A549 (cell line): Measurements from ENCODE around the gene GAS6. TPM values are rescaled to one million over a fixed set of nuclear protein-coding genes. Genes with fewer than 3 reads are reported as not detected.

Experiments used
- ATAC-seq, 2 experiments: fragments of 200-7000 bp in 1 of 2; fragments of >200 bp in 1 of 2; cut with Nextera tagmentation in 1 of 2; cut with Tn5 transposase in 1 of 2; 3 replicates each; pipeline versions ENCODE4 v1.8.0 to v1.9.1; 2018 to 2020; ENCODE audit warnings: mild to moderate bottlenecking in 1 of 2, moderate library complexity in 1 of 2
- CTCF ChIA-PET: fragments of 300-600 bp; sonication (Branson Sonifier 250); formaldehyde crosslinking; extraction: SDS; loops from one replicate; lab custom pipeline; 2021; ENCODE audit warnings: antibody characterized with exemption, inconsistent platforms; lab: Yijun Ruan, JAX
- POLR2A ChIA-PET: fragments of 350-600 bp; formaldehyde crosslinking; extraction: SDS; loops from one replicate; lab custom pipeline; 2021; ENCODE audit warnings: antibody characterized with exemption, inconsistent platforms; lab: Yijun Ruan, JAX
- DNase-seq, 2 experiments: peaks; one replicate each; pipeline versions ENCODE4 v3.0.0 to v3.0.0-alpha.2; 2011 to 2016; ENCODE audit warnings: low read depth in 1 of 2, low spot score in 1 of 2
- FAIRE-seq: peaks from 2 replicates; lab custom pipeline; 2011; peaks lifted over from hg19 to GRCh38; lab: Jason Lieb, UNC
- H3K27ac ChIP-seq, 2 experiments: fragments of >200 bp; sonication (Bioruptor Twin); formaldehyde crosslinking; 3 replicates each; pipeline ENCODE4 v1.5.1; 2016 to 2017
- H3K4me1 ChIP-seq: fragments of >200 bp; sonication (Bioruptor Twin); formaldehyde crosslinking; 3 replicates; pipeline ENCODE4 v1.6.1; 2016
- H3K4me2 ChIP-seq: fragments of >200 bp; sonication (Bioruptor Twin); formaldehyde crosslinking; 3 replicates; pipeline ENCODE4 v1.6.1; 2016
- H3K4me3 ChIP-seq: fragments of >200 bp; sonication (Bioruptor Twin); formaldehyde crosslinking; 3 replicates; pipeline ENCODE4 v1.5.1; 2016
- H3K9me3 ChIP-seq: fragments of >200 bp; sonication (Bioruptor Twin); formaldehyde crosslinking; 3 replicates; pipeline ENCODE4 v1.6.1; 2016
- BHLHE40 ChIP-seq: IDR thresholded peaks from 2 replicates; pipeline ENCODE4 v1.6.1; 2012; ENCODE audit warnings: low read depth, low read length, inconsistent platforms
- CBX2 ChIP-seq: fragments of 200-600 bp; sonication (generic); IDR thresholded peaks from 2 replicates; pipeline ENCODE4 v1.6.1; 2016; ENCODE audit warnings: low read depth, mild to moderate bottlenecking, borderline replicate concordance
- CBX8 ChIP-seq: fragments of 200-600 bp; sonication (generic); IDR thresholded peaks from 2 replicates; pipeline ENCODE4 v1.6.1; 2016
- CEBPB ChIP-seq, 2 experiments: fragments of >200 bp in 1 of 2; sonication (Bioruptor Twin) in 1 of 2; formaldehyde crosslinking in 1 of 2; IDR thresholded peaks; 2 replicates each; pipeline ENCODE4 v1.6.1; 2012 to 2016
- CTCF ChIP-seq: fragments of >200 bp; sonication (Bioruptor Twin); formaldehyde crosslinking; IDR thresholded peaks from 3 replicates; pipeline ENCODE4 v1.5.1; 2016
- EHF ChIP-seq: fragments of 250-450 bp; sonication (Bioruptor Pico); IDR thresholded peaks from 2 replicates; pipeline ENCODE4 v1.5.0; 2020; ENCODE audit warnings: mild to moderate bottlenecking
- EHMT2 ChIP-seq: fragments of 200-600 bp; sonication (generic); IDR thresholded peaks from 2 replicates; pipeline ENCODE4 v1.6.1; 2016; ENCODE audit warnings: antibody characterized with exemption, low read depth, mild to moderate bottlenecking, moderate library complexity
- FOSL2 ChIP-seq, 2 experiments: fragments of 450-650 bp in 1 of 2; fragments of >200 bp in 1 of 2; sonication (Bioruptor Twin) in 1 of 2; formaldehyde crosslinking; IDR thresholded peaks; 2 replicates each; pipeline versions ENCODE4 v1.5.0 to v1.6.1; 2016 to 2020; ENCODE audit warnings: mild to moderate bottlenecking in 1 of 2, moderate library complexity in 1 of 2
- HDAC2 ChIP-seq: fragments of 200-600 bp; sonication (generic); IDR thresholded peaks from 2 replicates; pipeline ENCODE4 v1.6.1; 2016
- HES2 ChIP-seq: fragments of >200 bp; sonication (Bioruptor Twin); formaldehyde crosslinking; IDR thresholded peaks from 2 replicates; pipeline ENCODE4 v1.6.1; 2016
- HEYL ChIP-seq: fragments of 250-450 bp; sonication (Bioruptor Pico); IDR thresholded peaks from 2 replicates; pipeline ENCODE4 v1.8.0; 2021; ENCODE audit warnings: mild to moderate bottlenecking, moderate library complexity
- HMGXB4 ChIP-seq: fragments of 250-450 bp; sonication (Bioruptor Pico); IDR thresholded peaks from 2 replicates; pipeline ENCODE4 v1.5.0; 2021; ENCODE audit warnings: mild to moderate bottlenecking, moderate library complexity, borderline replicate concordance
- HOXB13 ChIP-seq: fragments of 250-450 bp; sonication (Bioruptor Pico); IDR thresholded peaks from 2 replicates; pipeline ENCODE4 v1.5.0; 2020; ENCODE audit warnings: low read depth, mild to moderate bottlenecking, moderate library complexity
- JUNB ChIP-seq: fragments of >200 bp; sonication (Bioruptor Twin); formaldehyde crosslinking; IDR thresholded peaks from 2 replicates; pipeline ENCODE4 v1.6.1; 2016
- KDM5A ChIP-seq: fragments of 200-600 bp; sonication (generic); IDR thresholded peaks from 2 replicates; pipeline ENCODE4 v1.6.1; 2016; ENCODE audit warnings: antibody characterized with exemption, mild to moderate bottlenecking
- MAZ ChIP-seq: fragments of 150-350 bp; IDR thresholded peaks from 2 replicates; pipeline ENCODE4 v1.6.1; 2014; ENCODE audit warnings: antibody characterized with exemption, low read depth, low read length, borderline replicate concordance
- NR3C1 ChIP-seq: fragments of >200 bp; sonication (Bioruptor Twin); formaldehyde crosslinking; IDR thresholded peaks from 3 replicates; pipeline ENCODE4 v1.6.1; 2017
- POLR2A ChIP-seq: IDR thresholded peaks from 2 replicates; pipeline ENCODE4 v1.6.1; 2012; ENCODE audit warnings: mild to moderate bottlenecking, low read length
- RAD21 ChIP-seq, 2 experiments: fragments of >200 bp in 1 of 2; sonication (Bioruptor Twin) in 1 of 2; formaldehyde crosslinking in 1 of 2; IDR thresholded peaks in 1 of 2; conservative IDR thresholded peaks in 1 of 2; 2 replicates in 1 of 2; 3 replicates in 1 of 2; pipeline ENCODE4 v1.6.1; 2012 to 2018; ENCODE audit warnings: inconsistent platforms in 1 of 2
- RFX5 ChIP-seq: fragments of 450-650 bp; IDR thresholded peaks from 2 replicates; pipeline ENCODE4 v1.7.1; 2014; ENCODE audit warnings: antibody characterized with exemption, mild to moderate bottlenecking, moderate library complexity
- TFCP2L1 ChIP-seq: fragments of 250-450 bp; sonication (Bioruptor Pico); IDR thresholded peaks from 2 replicates; pipeline ENCODE4 v1.5.0; 2021; ENCODE audit warnings: mild to moderate bottlenecking
- USF2 ChIP-seq: fragments of 450-650 bp; IDR thresholded peaks from 2 replicates; pipeline ENCODE4 v1.6.1; 2014; ENCODE audit warnings: antibody characterized with exemption
- ZFP36 ChIP-seq: fragments of 450-650 bp; IDR thresholded peaks from 2 replicates; pipeline ENCODE4 v1.6.1; 2014; ENCODE audit warnings: borderline replicate concordance; ENCODE audit not compliant: partially characterized antibody
- ZSCAN20 ChIP-seq: fragments of 250-450 bp; sonication (Bioruptor Pico); IDR thresholded peaks from 2 replicates; pipeline ENCODE4 v1.8.0; 2022; ENCODE audit warnings: mild to moderate bottlenecking, moderate library complexity
- WGBS: methylation state at CpG from one replicate; pipeline ENCODE4 v1.1.6; 2017; ENCODE audit errors: missing lambda C conversion rate; 5-methylcytosine and 5-hydroxymethylcytosine counted together
- polyA plus RNA-seq, 4 experiments: library from polyadenylated mRNA; depleted of rRNA in 3 of 4; stranded (reverse); fragments of >200 nt; fragmentation: RNase III in 1 of 4; extraction: RNeasy Plus Mini Kit Qiagen cat#74134 plus additional on column Dnase treatment in 1 of 4; gene quantifications; 2 replicates in 3 of 4; 3 replicates in 1 of 4; pipeline ENCODE4 v1.2.3, GENCODE V29; 2011 to 2017
- TF ChIP-seq, protein P1 (sequence below): fragments of 150-350 bp; IDR thresholded peaks from 2 replicates; pipeline ENCODE4 v1.6.1; 2014; ENCODE audit warnings: low read depth, mild to moderate bottlenecking, low read length

GAS6 gene
- polyA plus RNA-seq, 2 of the 4 experiments (the other 2 are of a cell fraction) = 3.5 to 5.7 TPM

DNA sequence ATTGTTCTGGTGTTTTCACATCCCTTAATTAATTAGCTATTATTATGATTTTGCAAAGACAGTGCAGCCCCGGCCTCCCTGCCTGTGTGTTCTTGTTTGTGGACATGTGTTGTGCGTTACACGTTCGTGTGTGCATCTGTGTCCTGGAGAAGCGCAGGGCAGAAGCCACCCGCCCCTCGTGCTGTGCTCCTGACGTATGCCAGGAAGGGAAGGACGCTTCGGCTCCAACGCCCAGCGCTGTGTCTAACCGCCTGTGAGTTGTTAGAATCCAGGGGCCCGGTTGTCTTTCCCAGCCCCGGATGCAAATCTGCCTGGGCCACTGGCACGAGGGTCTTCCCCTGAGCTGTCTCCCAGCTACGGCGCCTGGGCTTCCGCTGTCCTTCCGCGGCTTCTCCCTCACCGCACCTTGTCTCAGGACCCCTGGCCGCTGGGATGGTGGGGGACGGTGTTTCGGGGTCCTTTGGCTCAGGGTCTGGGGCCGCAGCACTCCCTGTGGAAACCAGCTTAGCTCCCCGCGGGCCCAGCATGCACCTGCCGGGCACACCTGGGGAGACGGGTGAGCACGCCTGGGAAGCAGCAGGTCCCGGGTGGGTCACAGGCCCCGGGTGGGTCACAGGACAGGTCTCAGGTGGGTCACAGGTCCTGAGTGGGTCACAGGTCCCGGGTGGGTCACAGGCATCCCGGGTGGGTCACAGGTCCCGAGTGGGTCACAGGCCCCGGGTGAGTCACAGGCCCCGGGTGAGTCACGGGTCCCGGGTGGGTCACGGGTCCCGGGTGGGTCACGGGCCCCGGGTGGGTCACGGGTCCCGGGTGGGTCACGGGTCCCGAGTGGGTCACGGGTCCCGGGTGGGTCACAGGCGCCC lies 51.5 kb downstream of the GAS6 start:
- ChIA-PET POLR2A (no interaction called here), CTCF (no interaction called here)
- 85% methylated on average over 21 of the region's 51 CpGs for WGBS
- FAIRE-seq (no peak), ATAC-seq (no peak), DNase-seq (no peak)
- Histone ChIP-seq H3K4me3 (no peak overlapping the region), H3K9me3 (peaks cover 12% of the 10 kb centered on the region; the same call in 2 of the 3 replicates), H3K4me1 (peaks cover 4% of the 10 kb centered on the region), H3K27ac (no peak overlapping the region), H3K4me2 (no peak overlapping the region)
- TF ChIP-seq POLR2A (no peak), HES2 (no peak), HDAC2 (no peak), CBX8 (no peak), HOXB13 (no peak), KDM5A (no peak), FOSL2 (IDR thresholded peaks at IDR 0.05) (no peak), FOSL2 (CRISPR knock-in tag; IDR thresholded peaks at IDR 0.05) (no peak), ZFP36 (no peak), EHF (no peak), USF2 (no peak), CTCF (no peak), JUNB (no peak), EHMT2 (no peak), NR3C1 (no peak), CEBPB (IDR thresholded peaks at IDR 0.05) (no peak), MAZ (no peak), CBX2 (no peak)
- TF ChIP-seq, protein P1, sequence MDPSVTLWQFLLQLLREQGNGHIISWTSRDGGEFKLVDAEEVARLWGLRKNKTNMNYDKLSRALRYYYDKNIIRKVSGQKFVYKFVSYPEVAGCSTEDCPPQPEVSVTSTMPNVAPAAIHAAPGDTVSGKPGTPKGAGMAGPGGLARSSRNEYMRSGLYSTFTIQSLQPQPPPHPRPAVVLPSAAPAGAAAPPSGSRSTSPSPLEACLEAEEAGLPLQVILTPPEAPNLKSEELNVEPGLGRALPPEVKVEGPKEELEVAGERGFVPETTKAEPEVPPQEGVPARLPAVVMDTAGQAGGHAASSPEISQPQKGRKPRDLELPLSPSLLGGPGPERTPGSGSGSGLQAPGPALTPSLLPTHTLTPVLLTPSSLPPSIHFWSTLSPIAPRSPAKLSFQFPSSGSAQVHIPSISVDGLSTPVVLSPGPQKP = no peak

DNA sequence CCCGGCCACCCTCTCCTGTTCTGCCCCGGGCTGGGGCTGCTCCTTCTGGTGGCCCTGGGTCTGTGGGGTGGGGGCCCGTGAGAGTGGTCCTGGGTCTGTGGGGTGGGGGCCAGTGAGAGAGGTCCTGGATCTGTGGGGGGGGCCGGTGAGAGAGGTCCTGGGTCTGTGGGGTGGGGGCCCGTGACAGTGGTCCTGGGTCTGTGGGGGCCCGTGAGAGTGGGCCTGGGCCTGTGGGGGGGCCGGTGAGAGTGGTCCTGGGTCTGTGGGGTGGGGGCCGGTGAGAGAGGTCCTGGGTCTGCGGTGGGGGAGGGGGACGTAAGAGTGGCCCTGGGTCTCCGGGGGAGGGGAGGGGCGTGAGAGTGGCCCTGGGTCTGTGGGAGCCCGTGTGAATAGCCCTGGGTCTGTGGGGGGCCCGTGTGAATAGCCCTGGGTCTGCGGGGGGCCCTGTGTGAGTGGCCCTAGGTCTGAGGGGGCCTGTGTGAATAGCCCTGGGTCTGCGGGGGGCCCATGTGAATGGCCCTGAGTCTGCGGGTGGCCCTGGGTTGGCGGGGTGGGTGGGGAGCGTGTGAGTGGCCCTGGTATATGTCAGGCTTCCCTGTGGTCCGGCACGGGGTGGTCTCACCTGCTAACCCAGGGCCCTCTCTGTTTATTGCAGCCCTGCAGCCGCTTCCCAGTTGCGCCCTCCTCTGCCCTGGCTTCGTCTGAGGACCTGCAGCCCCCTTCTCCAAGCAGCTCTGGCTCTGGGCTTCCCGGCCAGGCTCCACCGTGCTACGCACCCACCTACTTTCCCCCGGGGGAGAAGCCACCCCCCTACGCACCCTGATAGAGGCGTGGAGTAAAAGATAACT lies 52.6 kb downstream of the GAS6 start:
- no peak overlapping the region for H3K4me2 ChIP-seq
- POLR2A ChIA-PET = no interaction called here
- FAIRE-seq (no peak), DNase-seq (no peak)
- TF ChIP-seq CBX8 (no peak), HOXB13 (no peak), CTCF (no peak), HEYL (CRISPR knock-in tag) (no peak), USF2 (no peak), RFX5 (no peak), HMGXB4 (CRISPR knock-in tag) (no peak), CEBPB (IDR thresholded peaks at IDR 0.05) (no peak), ZSCAN20 (CRISPR knock-in tag) (no peak), RAD21 (conservative IDR thresholded peaks at IDR 0.05 in 1 of 2, IDR thresholded peaks at IDR 0.05 in 1 of 2) (no peak), TFCP2L1 (no peak), CBX2 (no peak), BHLHE40 (no peak)
- TF ChIP-seq, all 56 proteins: peak for 0
- Histone ChIP-seq H3K27ac (no peak overlapping the region), H3K9me3 (peaks cover 12% of the 10 kb centered on the region; the same call in 2 of the 3 replicates), H3K4me3 (no peak overlapping the region), H3K4me1 (no peaks in the 10 kb centered on the region)
- 81% methylated on average over 9 of the region's 30 CpGs for WGBS
- no peak for ATAC-seq
- CTCF ChIA-PET = no interaction called here
